GM19193 (cell line): ENCODE results near the gene SDCBP2.

Source experiments
- POLR2A ChIP-seq: IDR thresholded peaks from 4 replicates; pipeline ENCODE4 v1.6.1; 2011; ENCODE audit not compliant: insufficient read depth, insufficient read length; ENCODE audit errors: extremely low read depth

The SDCBP2 gene

DNA sequence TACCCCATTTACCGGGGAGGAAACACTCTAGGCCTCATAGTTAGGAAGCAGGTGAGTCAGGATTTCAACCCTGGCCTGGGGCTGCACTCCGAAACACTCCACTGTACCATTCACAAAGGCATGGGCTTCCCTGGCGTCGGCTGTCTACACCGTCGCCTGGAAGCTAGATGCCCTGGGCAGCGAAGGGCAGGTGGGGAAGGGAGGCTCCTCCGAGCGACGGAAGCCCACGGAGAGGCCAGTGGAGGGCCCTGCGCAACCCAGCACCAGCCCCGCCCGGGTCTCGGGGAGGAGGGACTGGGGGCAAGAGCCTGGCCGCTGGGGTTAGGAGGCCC is 16.1 kb downstream of the SDCBP2 start:
- no peak for TF ChIP-seq POLR2A

DNA sequence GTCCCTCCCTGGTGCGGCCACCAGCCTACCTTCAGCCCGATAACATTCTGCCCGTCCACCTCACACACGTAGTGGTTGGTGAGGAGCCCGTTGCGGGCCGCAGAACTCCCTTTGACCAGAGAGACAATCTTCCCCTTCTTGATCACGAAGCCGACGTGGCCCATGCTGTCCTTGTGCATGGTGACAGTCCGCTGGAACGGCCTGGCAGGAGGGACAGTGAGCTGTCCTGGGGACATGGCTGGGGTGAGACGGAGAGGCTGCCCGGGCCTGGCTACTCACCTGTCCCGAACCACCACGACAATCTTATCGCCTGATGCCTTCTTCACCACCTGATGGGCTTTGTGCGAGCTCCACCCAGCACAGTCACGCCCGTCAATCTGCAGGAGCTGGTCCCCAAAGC is 16.6 kb downstream of the SDCBP2 start:
- no peak for TF ChIP-seq POLR2A

DNA sequence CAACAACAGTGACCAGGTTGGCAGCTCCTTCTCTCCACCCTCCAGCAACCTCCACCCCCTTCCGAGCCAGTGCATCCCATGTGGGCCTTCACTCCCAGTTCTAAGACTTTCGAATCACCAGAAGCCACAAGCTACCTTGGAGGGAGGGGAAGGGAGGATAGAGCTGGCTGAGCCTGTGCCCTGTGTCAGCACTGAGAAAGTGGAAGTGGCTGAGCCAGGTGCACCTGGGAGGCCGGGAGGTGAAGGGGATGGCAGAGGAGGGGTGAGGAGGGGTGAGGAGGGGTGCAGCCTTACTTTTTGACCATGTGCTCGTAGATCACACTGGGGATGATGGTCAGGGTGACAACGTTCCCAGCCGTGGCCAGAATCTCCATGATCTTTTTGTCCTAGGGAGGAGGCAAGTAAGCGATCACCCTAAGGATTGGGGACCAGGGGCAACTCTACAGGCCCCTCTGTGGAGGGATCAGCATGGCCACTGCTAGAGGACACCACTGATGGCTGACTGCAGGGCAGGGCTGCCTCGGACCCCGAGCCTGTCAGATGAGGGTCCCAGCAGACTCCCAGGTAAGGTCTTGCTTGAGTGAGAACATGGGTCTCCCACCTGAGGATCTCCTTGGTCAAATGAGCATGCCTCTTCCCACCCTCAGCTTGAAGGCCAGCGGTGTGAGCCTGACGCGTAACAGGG is 18.3 kb downstream of the SDCBP2 start:
- no peak for TF ChIP-seq POLR2A

DNA sequence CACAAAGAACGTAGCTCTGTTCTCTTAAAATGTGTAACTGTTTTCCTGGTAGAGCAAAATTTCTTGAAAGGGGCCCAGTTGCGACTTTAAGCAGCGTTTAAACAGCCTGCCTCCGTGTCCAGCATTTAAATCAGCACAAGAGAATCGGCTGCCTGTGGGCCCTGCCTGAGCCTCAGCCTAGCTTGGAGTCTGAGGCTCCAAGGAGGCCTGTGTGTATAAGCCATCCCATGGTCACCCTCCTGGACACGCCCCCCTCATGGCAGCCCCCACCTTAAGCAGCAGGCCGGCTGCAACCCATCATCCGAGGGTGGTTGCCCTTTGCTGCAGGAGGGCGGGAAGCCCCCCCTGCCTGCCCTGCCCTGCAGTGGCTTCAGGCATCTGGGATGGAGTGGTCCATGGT is 18.9 kb downstream of the SDCBP2 start:
- no peak for TF ChIP-seq POLR2A

DNA sequence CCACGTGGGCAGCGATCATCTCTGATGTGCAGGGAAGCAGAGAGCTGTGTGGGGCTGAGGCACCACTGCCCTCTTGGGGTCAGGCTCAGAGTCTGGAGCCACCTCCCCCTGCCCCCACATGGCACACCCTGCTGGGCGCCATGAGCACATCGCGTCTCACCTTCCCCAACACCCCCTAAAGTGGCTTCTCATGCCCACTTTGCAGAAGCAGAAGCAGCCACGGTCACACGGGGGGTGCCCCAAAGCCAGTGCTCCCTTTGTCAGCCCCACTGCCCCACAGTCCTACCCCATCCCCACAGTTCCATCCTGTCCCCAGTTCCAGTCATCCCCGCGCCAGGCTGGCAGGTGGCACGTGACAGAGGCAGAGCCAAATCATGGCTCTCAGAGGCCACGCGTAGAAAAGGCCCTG is 19.5 kb downstream of the SDCBP2 start:
- TF ChIP-seq POLR2A = no peak

DNA sequence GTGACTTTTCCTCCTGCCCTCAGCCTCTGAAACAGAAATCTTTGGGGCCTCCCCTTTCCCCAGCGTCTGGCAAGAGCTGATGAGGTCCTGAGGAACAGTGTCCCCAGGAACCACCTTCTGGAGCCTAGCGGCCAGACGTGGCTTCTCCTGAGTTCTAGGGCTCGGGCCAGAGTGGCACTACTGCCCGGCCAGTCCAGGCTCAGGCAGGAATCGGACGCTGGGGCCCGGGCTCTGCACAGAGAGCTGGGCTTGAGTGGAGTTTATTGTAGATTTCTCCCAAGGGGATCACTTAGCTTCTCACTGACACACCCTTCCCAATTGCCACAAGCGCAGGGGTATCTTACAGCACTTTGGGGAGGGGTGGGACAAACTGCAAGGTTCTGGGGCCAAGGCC is 20.2 kb downstream of the SDCBP2 start:
- no peak for TF ChIP-seq POLR2A

DNA sequence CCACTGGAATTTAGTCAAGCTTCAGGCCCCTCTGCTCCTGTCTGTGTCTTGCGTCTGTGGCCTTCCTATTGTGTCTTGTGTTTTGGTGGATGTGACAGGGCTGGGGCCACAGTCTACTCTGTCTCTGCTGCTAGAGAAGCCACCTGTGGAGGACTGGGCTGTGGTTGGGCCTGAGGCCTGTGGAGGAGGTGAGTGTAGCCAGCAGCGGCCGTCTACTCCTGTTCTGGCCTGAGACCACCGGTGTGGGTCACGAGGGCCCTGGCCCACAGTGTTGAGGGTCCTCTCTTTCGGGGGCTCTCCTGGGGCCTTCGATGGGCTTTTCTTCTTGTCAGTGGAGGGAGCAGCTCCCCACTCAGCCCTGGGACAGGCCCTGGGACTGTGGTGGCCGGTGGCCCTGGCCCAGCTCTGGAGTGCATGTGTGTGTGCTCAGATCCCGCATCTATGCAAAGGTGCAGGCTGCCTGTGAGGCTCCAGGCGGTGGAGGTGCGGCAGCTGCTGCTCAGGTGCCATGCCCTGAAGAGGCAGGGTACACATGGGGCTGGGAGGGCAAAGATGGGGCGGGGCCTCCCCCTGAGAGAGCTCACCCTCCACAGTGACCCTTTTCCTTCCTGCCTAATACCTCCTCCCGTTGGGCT is 20.8 kb downstream of the SDCBP2 start:
- no peak for TF ChIP-seq POLR2A

DNA sequence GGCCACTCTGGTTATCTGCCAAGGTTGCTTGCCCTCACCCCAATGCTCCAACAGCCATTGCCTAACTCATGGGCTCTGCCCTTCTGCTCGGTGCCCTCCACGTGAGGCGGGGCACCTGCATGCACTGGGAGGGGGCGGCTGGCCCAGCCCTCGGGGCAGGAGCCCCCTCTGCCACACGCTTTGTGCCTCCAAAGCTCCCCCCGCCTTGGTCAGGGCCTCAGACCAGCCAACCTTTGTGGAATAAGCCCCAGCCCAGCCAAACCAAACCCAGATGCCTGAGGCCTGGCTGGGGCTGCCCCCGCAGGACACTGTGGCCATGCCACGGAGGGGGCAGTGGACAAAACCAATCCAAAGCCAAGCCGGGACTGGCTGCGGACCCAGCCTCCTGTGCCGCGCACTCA is 21.4 kb downstream of the SDCBP2 start:
- no peak for TF ChIP-seq POLR2A

DNA sequence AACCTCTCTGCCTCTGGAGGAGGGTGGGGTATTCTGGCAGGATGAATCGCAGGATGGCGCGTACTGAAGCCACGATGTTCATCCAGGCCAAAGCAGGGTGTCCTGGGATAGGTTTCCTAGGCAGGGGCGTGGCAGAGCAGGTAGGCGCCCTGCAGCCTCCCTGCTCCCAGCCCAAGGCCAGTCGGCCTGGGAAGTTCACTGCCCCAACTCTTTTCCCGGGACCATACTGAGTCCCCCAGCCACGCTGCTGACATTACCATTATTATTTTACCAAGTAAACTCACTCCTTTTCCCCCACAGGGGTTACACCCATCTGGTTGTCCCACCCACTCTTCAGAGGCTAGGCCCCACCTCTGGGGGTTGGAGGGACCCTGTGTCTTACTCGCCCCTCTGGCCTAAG is 21.8 kb downstream of the SDCBP2 start:
- TF ChIP-seq POLR2A = no peak

DNA sequence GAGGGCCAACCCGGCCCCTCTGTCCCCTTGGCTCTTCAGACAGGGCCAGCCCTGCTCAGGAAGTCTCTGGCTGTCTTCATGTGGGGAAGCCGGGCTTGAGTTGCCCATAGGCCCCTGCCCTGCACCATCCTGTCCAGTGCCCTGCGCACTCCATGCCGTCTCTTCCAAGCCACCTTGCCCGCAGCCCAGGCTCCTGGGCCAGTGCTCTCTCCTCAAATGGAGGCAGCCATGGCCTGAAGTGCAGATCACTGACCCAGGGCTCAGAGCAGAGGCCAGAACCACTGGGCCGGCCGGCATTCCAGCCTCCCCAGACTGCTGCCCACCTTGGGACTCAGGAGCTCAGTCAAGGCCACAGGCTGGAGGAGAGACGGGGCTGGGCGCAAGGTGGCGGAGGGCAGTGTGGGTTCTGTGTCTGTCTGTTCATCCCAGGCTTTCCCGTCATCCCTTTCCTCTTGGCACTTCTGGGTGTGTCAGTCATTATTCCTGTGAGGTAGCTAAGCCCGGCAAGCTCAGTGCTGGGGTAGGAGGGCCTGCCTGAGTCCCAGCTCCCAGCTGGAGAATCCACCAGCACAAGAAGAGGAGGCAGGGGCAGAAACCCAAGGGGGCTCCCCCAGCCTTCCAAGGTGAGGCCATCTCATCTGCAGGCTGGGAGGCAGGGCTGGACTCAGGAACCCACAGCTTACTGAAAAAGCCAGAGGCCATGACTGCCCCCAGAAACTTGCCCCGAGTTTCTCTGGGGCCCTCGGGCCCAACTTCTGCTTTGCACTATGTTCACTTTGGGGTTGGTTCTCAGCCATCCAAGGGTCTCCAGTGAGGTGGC is 22.4 kb downstream of the SDCBP2 start:
- no peak for TF ChIP-seq POLR2A

DNA sequence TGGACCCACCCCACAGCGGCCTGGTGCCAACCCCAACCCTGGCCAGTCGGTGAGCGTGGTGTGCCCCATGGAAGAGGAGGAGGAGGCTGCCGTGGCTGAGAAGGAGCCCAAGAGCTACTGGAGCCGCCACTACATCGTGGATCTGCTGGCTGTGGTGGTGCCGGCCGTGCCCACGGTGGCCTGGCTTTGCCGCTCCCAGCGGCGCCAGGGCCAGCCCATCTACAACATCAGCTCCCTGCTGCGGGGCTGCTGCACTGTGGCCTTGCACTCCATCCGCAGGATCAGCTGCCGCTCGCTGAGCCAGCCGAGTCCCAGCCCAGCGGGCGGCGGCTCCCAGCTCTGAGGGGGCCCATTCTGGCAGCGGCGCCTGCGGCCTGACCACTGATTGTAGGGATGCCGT is 23.2 kb downstream of the SDCBP2 start:
- no peak for TF ChIP-seq POLR2A

DNA sequence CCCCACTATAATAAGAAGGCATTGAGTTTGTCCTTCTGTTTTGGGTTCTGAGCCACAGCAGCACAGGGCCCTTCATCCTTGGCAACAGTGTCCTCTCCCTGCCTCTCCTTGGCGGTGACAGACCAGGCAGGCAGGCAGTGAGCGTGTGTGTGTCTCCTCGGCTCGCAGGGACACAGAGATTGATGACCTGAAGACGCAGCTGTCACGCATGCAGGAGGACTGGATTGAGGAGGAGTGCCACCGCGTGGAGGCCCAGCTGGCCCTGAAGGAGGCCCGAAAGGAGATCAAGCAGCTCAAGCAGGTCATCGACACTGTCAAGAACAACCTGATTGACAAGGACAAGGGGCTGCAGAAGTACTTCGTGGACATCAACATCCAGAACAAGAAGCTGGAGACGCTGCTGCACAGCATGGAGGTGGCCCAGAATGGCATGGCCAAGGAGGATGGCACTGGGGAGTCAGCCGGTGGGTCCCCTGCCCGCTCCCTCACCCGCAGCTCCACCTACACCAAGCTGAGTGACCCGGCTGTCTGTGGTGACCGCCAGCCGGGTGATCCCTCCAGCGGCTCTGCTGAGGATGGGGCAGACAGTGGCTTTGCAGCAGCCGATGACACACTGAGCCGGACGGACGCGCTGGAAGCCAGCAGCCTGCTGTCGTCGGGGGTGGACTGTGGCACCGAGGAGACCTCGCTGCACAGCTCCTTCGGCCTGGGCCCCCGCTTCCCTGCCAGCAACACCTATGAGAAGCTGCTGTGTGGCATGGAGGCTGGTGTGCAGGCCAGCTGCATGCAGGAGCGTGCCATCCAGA is 24.0 kb downstream of the SDCBP2 start:
- TF ChIP-seq POLR2A = no peak

DNA sequence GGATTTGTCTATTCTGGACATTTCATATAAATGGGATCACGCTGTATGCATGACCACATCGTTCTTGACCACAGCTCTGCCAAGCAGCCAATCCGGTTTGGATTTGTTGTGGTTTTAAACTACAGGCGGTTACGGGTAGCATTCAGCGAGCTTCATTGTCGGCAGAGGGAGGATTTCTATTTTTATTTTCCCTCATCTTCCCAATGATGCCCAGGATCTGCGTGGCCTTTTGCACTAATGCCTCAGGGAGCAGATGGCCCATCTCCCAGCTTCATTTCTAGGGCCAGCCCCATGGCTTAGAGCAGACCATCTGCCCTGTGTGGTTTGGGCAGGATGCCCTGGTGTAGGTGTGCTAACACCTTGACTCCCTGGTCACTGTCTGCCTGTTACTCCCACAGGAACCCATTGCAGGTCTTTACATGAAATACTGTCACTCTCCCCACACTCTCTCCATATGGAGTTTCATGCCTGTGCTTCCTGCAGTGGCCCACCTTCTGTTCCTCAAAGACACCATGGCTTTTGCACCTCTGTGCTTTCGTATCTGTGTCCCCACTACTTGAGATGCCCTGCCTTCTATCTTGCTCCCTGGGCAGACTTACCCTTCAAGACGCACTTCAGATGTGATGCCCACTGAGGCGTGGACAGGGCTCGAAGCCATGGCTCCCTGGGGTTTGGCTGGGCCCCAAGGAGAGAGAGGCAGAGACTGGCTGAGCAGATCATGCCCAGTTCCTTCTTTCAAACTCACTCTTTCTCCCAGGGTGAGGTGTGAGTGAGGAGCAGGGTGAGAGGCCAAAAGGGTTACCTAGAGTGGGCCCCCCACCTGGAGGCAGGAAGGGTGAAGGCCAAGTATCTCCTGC is 26.0 kb downstream of the SDCBP2 start:
- no peak for TF ChIP-seq POLR2A

DNA sequence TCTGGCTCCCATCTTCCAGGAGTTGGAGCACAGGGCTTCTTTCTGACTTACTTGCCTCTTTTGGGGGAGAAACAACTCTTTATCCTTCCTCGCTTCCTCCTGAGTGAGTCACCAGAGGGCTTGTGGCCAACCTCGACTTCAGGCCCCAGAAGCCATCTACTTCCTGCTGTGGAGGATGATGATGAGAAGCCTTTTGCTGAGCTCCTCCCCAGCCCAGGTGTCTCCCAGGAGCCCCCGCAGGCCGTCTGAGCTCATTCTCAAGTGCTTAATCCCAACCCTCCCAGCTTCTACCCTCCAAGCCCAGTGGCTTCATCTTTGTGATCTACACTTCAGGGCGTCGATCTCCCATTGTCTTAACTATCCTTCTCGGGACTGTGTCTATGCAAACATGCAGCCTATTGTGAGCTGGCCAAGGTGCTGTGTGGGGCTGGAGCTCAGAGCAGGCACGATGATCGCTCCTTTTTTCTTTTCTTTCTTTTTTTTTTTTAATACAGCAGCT is 27.9 kb downstream of the SDCBP2 start:
- TF ChIP-seq POLR2A = no peak
